ENCODE results near the gene MYB. TPM values are rescaled to one million over a fixed set of nuclear protein-coding genes. Genes with fewer than 3 reads are reported as not detected.

MYB gene
- total RNA-seq, 1 experiment from 2014 or later, result 3.7 TPM

DNA sequence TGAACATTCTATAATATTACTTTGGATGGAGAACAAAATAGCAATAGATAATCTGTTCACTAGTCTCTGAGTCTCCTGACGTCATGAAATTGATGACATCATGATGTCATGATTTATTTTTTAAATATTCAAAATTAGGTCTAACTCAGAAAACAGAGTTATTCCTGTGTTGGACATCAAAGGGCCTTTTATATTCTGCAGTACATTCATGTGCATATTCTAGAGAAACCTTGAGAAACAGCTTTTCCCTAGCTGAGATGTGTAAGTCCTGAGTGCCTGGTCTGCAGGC lies 53.3 kb downstream of the MYB start:
- Histone ChIP-seq H3K9ac (ENCODE audit: low read length) (no peak overlapping the region), H3K4me2 (ENCODE audit: low read length) (no peak overlapping the region), H4K20me1 (ENCODE audit: insufficient read depth) (no peaks in the 10 kb centered on the region), H3K9me2 (ENCODE audit: insufficient read depth) (no peaks in the 10 kb centered on the region), H3K27ac (ENCODE audit: low read depth, low read length) (no peak overlapping the region), H3K27me3 (ENCODE audit: insufficient read depth, low read length) (no peaks in the 10 kb centered on the region), H3K9me3 (ENCODE audit: control insufficient read depth in 1 of 2, insufficient read depth in 1 of 2, low read depth in 1 of 2, low read length in 2 of 2) (no peaks in the 10 kb centered on the region), H3K4me1 (ENCODE audit: control insufficient read depth in 1 of 2, insufficient read depth in 2 of 2, low read length in 2 of 2) (no peaks in the 10 kb centered on the region), H3K36me3 (ENCODE audit: control insufficient read depth in 1 of 2, insufficient read depth in 2 of 2, low read length in 2 of 2) (no peaks in the 10 kb centered on the region), H2AFZ (ENCODE audit: low read depth, low read length, poor library complexity, severe bottlenecking) (no peak overlapping the region), H3K4me3 (replicated peaks in 1 of 2; ENCODE audit: low read depth in 1 of 2, low read length in 2 of 2) (no peak overlapping the region), H3K79me2 (ENCODE audit: insufficient read depth, low read length) (no peaks in the 10 kb centered on the region)
- TF ChIP-seq SIN3A (IDR thresholded peaks at IDR 0.05; ENCODE audit: low read depth) (no peak), EZH2phosphoT487 (IDR thresholded peaks at IDR 0.05; ENCODE audit: borderline replicate concordance) (no peak), ELF1 (IDR thresholded peaks at IDR 0.05; ENCODE audit: borderline replicate concordance, low read depth) (no peak), YY1 (IDR thresholded peaks at IDR 0.05; ENCODE audit: extremely low read depth, insufficient replicate concordance, low read depth, low read length) (no peak), SP1 (IDR thresholded peaks at IDR 0.05; ENCODE audit: low read depth) (no peak), CEBPB (IDR thresholded peaks at IDR 0.05; ENCODE audit: low read depth) (no peak), ZFX (IDR thresholded peaks at IDR 0.05) (no peak), POLR2AphosphoS5 (IDR thresholded peaks at IDR 0.05; ENCODE audit: low read depth, low read length) (no peak)
- TF ChIP-seq, protein P1, sequence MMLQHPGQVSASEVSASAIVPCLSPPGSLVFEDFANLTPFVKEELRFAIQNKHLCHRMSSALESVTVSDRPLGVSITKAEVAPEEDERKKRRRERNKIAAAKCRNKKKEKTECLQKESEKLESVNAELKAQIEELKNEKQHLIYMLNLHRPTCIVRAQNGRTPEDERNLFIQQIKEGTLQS (IDR thresholded peaks at IDR 0.05), result no peak
- ATAC-seq, result no peak
- no peak for DNase-seq (ENCODE audit: low read depth, low spot score)
- BruUV-seq (replicated peaks), result no TSS peak
- intact Hi-C loops (cut with micrococcal nuclease), result no loop called here
- ChIA-PET POLR2A (no interaction called here), CTCF (no interaction called here), RAD21 (ENCODE audit: low non-redundant PET in 1 of 2, low total read pairs in 2 of 2, uncharacterized antibody in 2 of 2, unreplicated experiment in 2 of 2) (no interaction called here)

DNA sequence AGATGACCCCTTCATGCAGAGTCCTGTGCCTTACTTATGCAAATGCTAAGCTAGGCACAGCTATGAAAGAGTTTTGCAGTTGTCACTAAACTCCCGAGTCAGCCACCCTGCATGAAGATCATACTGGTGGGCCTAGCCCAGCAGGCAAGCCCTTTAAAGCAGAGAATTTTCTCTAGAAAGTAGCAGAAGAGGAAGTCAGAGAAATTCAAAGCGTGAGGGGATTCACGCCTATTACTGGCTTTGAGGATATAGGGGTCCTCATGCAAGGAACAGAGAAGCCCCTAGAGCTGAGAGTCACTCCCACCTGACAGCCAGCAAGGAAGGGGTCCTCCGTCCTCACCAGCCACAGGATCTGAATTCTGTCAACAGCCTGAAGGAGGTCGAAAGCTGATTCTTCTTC lies 54.6 kb downstream of the MYB start:
- H3K27me3 ChIP-seq (ENCODE audit: insufficient read depth, low read length), result no peaks in the 10 kb centered on the region
- ChIA-PET RAD21 (ENCODE audit: low non-redundant PET in 1 of 2, low total read pairs in 2 of 2, uncharacterized antibody in 2 of 2, unreplicated experiment in 2 of 2) (no interaction called here), CTCF (no interaction called here), POLR2A (no interaction called here)
- H3K27ac ChIP-seq (ENCODE audit: low read depth, low read length), result no peak overlapping the region
- no peaks in the 10 kb centered on the region for H3K79me2 ChIP-seq (ENCODE audit: insufficient read depth, low read length)
- no peaks in the 10 kb centered on the region for H3K36me3 ChIP-seq (ENCODE audit: control insufficient read depth in 1 of 2, insufficient read depth in 2 of 2, low read length in 2 of 2)
- no peak overlapping the region for H3K4me3 ChIP-seq (replicated peaks in 1 of 2; ENCODE audit: low read depth in 1 of 2, low read length in 2 of 2)
- no peaks in the 10 kb centered on the region for H3K4me1 ChIP-seq (ENCODE audit: control insufficient read depth in 1 of 2, insufficient read depth in 2 of 2, low read length in 2 of 2)
- H3K9me2 ChIP-seq (ENCODE audit: insufficient read depth), result peaks cover 3% of the 10 kb centered on the region; the same call in 1 of the 2 replicates
- H3K4me2 ChIP-seq (ENCODE audit: low read length), result no peak overlapping the region
- H3K9ac ChIP-seq (ENCODE audit: low read length), result no peak overlapping the region
- H2AFZ ChIP-seq (ENCODE audit: low read depth, low read length, poor library complexity, severe bottlenecking), result no peak overlapping the region
- DNase-seq (ENCODE audit: low read depth, low spot score) (no peak), ATAC-seq (no peak)
- intact Hi-C loops (cut with micrococcal nuclease), result no loop called here
- H3K9me3 ChIP-seq (ENCODE audit: control insufficient read depth in 1 of 2, insufficient read depth in 1 of 2, low read depth in 1 of 2, low read length in 2 of 2), result no peaks in the 10 kb centered on the region
- H4K20me1 ChIP-seq (ENCODE audit: insufficient read depth), result no peaks in the 10 kb centered on the region
- BruUV-seq (replicated peaks), result no TSS peak
- no peak for TF ChIP-seq EZH2phosphoT487 (IDR thresholded peaks at IDR 0.05; ENCODE audit: borderline replicate concordance)
- TF ChIP-seq TCF7L2 (IDR thresholded peaks at IDR 0.05; ENCODE audit: borderline replicate concordance, extremely low read depth, insufficient read depth, insufficient read length), result no peak
- no peak for TF ChIP-seq POLR2AphosphoS5 (IDR thresholded peaks at IDR 0.05; ENCODE audit: low read depth, low read length)
- TF ChIP-seq, protein P2, sequence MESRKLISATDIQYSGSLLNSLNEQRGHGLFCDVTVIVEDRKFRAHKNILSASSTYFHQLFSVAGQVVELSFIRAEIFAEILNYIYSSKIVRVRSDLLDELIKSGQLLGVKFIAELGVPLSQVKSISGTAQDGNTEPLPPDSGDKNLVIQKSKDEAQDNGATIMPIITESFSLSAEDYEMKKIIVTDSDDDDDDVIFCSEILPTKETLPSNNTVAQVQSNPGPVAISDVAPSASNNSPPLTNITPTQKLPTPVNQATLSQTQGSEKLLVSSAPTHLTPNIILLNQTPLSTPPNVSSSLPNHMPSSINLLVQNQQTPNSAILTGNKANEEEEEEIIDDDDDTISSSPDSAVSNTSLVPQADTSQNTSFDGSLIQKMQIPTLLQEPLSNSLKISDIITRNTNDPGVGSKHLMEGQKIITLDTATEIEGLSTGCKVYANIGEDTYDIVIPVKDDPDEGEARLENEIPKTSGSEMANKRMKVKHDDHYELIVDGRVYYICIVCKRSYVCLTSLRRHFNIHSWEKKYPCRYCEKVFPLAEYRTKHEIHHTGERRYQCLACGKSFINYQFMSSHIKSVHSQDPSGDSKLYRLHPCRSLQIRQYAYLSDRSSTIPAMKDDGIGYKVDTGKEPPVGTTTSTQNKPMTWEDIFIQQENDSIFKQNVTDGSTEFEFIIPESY (IDR thresholded peaks at IDR 0.05; ENCODE audit: extremely low read depth, insufficient replicate concordance, low read length), result no peak
- no peak for TF ChIP-seq ELF1 (IDR thresholded peaks at IDR 0.05; ENCODE audit: borderline replicate concordance, low read depth)
- TF ChIP-seq ZNF274 (IDR thresholded peaks at IDR 0.05; ENCODE audit: low read depth, low read length), result no peak
- no peak for TF ChIP-seq SRF (IDR thresholded peaks at IDR 0.05; ENCODE audit: low read depth)
- TF ChIP-seq SIN3A (IDR thresholded peaks at IDR 0.05; ENCODE audit: low read depth), result no peak
- TF ChIP-seq EGR1 (IDR thresholded peaks at IDR 0.05; ENCODE audit: low read depth), result no peak
- TF ChIP-seq ZFX (IDR thresholded peaks at IDR 0.05), result no peak
- TF ChIP-seq RAD21 (IDR thresholded peaks at IDR 0.05; ENCODE audit: low read depth), result no peak
- TF ChIP-seq SP1 (IDR thresholded peaks at IDR 0.05; ENCODE audit: low read depth), result no peak
- TF ChIP-seq CEBPB (IDR thresholded peaks at IDR 0.05; ENCODE audit: low read depth), result no peak
- TF ChIP-seq, protein P3, sequence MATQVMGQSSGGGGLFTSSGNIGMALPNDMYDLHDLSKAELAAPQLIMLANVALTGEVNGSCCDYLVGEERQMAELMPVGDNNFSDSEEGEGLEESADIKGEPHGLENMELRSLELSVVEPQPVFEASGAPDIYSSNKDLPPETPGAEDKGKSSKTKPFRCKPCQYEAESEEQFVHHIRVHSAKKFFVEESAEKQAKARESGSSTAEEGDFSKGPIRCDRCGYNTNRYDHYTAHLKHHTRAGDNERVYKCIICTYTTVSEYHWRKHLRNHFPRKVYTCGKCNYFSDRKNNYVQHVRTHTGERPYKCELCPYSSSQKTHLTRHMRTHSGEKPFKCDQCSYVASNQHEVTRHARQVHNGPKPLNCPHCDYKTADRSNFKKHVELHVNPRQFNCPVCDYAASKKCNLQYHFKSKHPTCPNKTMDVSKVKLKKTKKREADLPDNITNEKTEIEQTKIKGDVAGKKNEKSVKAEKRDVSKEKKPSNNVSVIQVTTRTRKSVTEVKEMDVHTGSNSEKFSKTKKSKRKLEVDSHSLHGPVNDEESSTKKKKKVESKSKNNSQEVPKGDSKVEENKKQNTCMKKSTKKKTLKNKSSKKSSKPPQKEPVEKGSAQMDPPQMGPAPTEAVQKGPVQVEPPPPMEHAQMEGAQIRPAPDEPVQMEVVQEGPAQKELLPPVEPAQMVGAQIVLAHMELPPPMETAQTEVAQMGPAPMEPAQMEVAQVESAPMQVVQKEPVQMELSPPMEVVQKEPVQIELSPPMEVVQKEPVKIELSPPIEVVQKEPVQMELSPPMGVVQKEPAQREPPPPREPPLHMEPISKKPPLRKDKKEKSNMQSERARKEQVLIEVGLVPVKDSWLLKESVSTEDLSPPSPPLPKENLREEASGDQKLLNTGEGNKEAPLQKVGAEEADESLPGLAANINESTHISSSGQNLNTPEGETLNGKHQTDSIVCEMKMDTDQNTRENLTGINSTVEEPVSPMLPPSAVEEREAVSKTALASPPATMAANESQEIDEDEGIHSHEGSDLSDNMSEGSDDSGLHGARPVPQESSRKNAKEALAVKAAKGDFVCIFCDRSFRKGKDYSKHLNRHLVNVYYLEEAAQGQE (IDR thresholded peaks at IDR 0.05; ENCODE audit: low read depth), result no peak
